IPS-NIHi7 (cell line): ENCODE data around the gene CD2.

Experiments
- DNase-seq: peaks from one replicate; pipeline ENCODE4 v3.0.0; 2012; ENCODE audit warnings: mixed read lengths; ENCODE audit errors: extremely low spot score

The CD2 gene

GRCh38 chr1:116777831-116778830 lies 23.9 kb downstream of the CD2 start:
- no peak for DNase-seq

- DNase-seq: no peak
Observed at GRCh38 chr1:116781034-116781433, 26.8 kb downstream of the CD2 start.

DNA sequence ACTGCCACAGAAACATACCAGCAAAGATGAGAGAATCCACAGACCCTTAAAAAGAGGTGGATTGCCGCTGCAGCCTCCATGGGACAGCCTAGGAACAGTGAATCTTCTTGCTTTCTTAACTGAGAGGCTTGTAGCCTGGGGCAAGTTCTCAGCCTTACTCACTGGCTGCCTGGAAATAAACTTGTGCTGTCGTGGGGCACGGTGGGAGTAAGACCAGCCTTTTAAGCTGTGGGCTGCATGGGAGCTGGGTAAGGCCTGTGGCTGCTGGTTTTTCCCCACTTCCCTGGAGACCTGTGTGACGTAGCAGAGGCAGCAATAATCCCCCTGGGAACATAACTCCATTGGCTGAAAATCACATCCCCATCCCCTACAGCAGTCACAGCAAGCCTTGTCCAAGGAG lies 30.8 kb downstream of the CD2 start:
- no peak for DNase-seq

DNA sequence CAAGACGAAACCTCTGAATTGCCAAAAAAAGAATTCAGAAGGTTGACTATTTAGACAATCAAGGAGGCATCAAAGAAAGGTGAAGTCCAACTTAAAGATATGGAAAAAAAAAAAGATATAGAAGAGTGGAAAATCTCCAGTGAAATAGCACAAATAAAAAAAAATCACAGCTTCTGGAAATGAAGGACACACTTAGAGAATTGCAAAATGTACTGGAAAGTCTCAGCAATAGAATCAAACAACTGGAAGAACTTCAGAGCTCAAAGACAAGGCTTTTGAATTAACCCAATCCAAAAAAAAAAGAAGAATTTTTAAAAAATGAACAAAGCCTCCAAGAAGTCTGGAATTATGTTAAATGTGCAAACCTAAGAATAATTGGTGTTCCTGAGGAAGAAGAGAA lies 31.8 kb downstream of the CD2 start:
- DNase-seq: no peak

GRCh38 chr1:116791727-116792126 lies 37.5 kb downstream of the CD2 start:
- no peak for DNase-seq

DNA sequence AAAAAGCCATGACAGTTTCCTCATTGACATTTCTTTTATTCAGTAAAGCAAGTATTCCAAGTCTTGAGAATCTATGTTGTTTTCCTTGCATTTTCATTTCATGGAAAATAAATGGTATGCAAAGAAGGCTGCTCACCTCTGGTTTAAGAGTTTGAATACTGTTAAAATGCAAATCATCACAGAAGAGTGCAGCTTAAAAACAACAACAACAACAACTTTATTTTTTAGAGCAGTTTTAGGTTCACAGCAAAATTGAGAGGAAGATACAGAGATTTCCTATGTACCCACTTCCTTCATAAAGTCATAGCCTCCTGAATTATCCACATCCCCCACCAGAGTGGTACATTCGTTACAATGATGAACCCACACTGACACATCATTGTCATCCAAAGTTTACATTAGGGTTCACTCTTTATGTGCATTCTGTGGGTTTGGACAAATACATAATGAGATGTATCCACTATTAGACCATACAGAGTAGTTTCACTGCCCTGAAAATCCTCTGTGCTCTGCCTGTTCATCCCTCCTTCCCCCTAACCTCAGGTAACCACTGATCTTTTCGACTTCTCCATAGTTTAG lies 39.2 kb downstream of the CD2 start:
- DNase-seq: no peak

DNA sequence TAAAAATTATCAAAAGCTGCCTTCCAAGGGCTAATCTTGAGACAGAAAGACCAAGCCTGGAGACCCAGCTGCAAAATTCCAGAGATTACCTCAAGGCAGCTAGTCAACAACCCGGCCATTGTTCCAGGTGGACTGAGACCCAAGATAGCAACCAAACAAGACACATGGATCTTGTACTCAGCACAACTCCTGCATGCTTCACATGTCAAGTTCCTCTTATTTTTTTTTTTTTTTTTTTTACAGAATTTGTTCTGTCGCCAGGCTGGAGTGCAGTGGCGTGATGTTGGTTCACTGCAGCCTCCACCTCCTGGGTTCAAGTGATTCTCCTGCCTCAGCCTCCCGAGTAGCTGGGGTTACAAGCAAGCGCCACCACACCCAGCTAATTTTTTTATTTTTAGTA lies 40.1 kb downstream of the CD2 start:
- no peak for DNase-seq

DNA sequence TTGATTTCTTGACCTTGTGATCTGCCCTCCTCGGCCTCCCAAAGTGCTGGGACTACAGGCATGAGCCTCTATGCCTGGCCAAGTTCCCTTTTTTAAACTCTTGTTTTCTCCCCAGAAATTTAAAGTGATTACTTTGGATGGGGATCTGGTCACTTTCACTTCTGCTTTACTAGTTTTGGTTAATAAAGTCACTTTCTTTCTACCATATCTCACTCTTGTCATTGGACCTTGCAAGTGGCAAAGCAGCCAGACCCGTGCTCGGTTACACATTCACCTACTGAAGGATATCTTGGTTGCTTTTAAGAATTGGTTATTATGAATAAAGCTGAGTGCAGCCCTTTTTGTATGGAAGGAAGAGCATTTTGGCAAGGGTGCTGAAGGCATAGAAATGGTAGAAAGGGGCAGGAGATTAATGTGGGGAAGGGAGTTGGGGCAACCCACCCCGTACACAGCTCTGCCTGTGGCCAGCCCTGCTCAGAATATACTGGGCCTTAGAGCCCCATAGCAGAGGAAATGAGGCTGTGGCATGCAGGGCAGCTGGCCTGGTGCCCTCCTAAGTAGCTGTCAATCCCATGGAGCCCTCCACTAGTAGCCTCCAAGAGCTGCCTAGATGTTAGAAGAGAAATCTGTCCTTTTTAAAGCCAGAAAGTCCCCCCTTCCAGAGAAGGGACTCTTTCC lies 40.7 kb downstream of the CD2 start:
- no peak for DNase-seq

DNA sequence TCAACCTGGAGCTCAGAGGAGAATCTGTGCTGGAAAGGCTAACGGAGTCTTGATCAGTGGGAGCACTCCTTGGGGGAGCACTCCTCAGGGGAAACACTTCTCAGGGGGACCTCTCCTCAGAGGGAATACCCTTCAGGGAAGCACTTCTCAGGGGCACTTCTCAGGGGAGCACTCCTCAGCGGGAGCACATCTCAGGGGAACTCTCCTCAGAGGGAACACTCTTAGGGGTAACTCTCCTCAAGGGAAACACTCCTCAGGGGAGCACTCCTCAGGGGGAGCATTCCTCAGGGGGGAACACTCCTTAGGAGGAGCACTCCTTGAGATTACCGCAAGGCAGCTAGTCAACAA lies 41.2 kb downstream of the CD2 start:
- no peak for DNase-seq

- no peak for DNase-seq
Observed at GRCh38 chr1:116804736-116805135, 50.5 kb downstream of the CD2 start.

- DNase-seq: no peak
Observed at GRCh38 chr1:116805398-116805797, 51.2 kb downstream of the CD2 start.

- DNase-seq: no peak
Observed at GRCh38 chr1:116806245-116806644, 52.0 kb downstream of the CD2 start.

- DNase-seq: no peak
Observed at GRCh38 chr1:116806671-116807070, 52.4 kb downstream of the CD2 start.

GRCh38 chr1:116807394-116808199 lies 53.4 kb downstream of the CD2 start:
- DNase-seq: no peak

GRCh38 chr1:116808200-116808847 lies 54.1 kb downstream of the CD2 start:
- no peak for DNase-seq

DNA sequence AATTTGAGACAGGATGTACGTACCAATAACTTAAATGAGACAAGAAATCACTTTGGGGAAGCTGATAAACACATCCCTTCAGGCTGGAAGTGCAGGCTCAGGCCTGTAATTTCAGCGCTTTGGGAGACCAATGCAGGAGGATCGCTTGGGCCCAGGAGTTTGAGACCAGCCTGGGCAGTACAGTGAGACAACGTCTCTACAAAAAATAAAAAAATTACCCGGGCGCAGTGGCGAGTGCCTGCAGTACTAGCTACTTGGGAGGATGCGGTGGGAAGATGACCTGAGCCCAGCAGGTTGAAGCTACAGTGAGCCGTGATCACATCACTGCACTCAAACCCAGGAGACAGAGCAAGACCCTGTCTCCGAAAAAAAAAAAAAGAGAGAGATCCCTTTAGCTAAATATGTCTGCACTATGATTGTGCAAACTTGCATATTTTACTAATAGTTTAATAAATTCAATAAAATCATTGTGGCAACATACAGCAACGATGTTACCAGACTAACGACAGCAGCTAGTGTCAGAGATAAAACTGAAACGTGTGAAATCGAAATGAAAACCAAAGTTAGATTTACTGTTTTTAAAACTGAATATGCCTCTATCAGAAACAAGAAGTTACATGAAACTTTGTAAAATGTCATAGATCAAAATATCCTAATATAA lies 54.7 kb downstream of the CD2 start:
- no peak for DNase-seq

GRCh38 chr1:116811321-116811720 lies 57.1 kb downstream of the CD2 start:
- no peak for DNase-seq

DNA sequence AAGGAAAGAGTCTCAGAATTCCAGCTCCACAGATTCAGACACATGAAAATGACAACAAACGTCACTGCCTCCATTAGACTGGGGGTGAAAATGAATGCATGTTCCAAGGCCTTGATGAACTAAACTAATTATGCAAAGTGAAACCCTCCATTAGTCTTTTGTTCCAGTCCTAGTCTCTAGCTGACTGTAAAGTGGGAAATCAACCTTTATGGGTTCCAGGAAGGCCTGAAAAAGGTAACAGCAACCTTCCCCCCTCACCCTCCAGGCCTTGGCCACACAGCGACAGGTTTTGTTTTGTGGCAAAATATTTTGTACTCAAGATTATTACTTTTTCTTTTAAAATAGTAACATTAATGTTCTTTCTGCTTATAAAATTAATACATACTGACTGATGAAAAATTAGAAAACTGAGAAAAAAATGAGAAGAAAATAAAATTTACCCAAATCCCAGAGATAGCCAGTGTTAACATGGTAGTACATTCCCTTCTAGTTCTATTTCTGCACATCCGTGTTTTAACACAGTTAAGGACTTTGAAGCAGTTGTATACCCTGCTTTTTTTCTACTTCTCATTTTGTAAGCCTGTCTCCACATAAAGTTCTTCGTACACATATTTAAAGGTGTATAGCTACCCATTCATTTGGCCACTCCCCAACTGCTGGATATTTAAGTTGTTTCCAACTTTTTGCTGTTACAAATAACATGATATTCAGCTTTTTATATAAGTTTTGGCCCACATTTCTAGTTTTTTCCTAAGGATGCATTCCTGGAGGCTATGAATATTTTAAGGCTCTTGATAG lies 60.9 kb downstream of the CD2 start:
- DNase-seq: no peak

DNA sequence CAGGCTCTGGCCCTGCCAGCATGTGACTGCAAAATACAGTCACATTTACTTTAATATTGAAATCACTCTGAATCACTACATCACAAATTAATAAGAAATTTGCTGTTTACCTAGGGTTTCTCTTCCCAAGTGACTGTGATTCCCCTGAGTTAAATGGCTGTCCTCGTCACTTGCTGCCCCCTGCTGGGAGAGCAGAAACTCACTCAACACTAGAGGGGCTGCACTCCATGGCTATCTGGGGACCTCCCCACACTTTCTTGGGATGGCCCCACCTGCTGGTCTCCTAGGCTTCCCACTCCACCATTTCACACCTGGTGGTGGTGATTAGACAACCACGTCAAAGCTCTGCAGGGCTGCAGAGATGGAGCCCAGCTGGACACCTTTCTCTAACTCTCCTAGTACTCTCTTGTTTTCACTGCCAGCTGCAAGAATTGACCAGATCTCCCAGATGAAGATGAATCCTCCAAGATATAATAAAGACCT lies 63.4 kb downstream of the CD2 start:
- peak; percentile 84 for DNase-seq
